ENCODE measurements around the gene PIGN. TPM values are rescaled to one million over a fixed set of nuclear protein-coding genes. Genes with fewer than 3 reads are reported as not detected.

Gene PIGN
- polyA plus RNA-seq, 1 experiment: 33.7 TPM

DNA sequence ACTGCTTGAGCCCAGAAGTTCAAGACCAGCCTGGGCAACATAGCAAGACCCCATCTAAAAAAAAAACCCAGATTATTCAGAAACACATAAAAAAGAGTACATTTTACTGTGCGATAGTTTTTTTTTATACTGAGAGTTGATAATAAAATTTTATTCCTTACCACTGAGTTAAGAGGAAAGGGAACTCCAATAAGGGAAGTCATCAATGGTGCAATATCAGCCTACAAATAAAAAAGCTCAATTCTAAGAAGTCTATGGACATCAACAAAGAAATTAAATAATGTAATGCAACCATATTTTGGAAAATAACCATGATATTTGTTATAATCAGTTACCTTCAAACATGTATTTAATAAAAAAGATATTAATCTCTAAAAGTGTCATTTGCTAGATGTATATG lies 46.6 kb downstream of the PIGN start:
- DNase-seq (ENCODE audit: low read depth, low spot score): no peak
- TF ChIP-seq, protein P1, sequence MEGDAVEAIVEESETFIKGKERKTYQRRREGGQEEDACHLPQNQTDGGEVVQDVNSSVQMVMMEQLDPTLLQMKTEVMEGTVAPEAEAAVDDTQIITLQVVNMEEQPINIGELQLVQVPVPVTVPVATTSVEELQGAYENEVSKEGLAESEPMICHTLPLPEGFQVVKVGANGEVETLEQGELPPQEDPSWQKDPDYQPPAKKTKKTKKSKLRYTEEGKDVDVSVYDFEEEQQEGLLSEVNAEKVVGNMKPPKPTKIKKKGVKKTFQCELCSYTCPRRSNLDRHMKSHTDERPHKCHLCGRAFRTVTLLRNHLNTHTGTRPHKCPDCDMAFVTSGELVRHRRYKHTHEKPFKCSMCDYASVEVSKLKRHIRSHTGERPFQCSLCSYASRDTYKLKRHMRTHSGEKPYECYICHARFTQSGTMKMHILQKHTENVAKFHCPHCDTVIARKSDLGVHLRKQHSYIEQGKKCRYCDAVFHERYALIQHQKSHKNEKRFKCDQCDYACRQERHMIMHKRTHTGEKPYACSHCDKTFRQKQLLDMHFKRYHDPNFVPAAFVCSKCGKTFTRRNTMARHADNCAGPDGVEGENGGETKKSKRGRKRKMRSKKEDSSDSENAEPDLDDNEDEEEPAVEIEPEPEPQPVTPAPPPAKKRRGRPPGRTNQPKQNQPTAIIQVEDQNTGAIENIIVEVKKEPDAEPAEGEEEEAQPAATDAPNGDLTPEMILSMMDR (IDR thresholded peaks at IDR 0.05; ENCODE audit: low read depth, low read length): no peak
- H3K9me3 ChIP-seq (ENCODE audit: control insufficient read depth, insufficient read depth, low read length): no peaks in the 10 kb centered on the region
- ChIA-PET POLR2A (no interaction called here), CTCF (interaction anchor here (1.0 to 3.1 kb wide), 4 partner anchors 9 to 819 kb away, joined by 3 to 13 read pairs (median 6); no protein-coding TSS in a partner anchor)
- H3K27ac ChIP-seq (ENCODE audit: low read depth, low read length): no peak overlapping the region
- no peak overlapping the region for H3K4me3 ChIP-seq (ENCODE audit: low read depth, low read length)
- no peaks in the 10 kb centered on the region for H3K27me3 ChIP-seq (ENCODE audit: control insufficient read depth, insufficient read depth, low read length)

DNA sequence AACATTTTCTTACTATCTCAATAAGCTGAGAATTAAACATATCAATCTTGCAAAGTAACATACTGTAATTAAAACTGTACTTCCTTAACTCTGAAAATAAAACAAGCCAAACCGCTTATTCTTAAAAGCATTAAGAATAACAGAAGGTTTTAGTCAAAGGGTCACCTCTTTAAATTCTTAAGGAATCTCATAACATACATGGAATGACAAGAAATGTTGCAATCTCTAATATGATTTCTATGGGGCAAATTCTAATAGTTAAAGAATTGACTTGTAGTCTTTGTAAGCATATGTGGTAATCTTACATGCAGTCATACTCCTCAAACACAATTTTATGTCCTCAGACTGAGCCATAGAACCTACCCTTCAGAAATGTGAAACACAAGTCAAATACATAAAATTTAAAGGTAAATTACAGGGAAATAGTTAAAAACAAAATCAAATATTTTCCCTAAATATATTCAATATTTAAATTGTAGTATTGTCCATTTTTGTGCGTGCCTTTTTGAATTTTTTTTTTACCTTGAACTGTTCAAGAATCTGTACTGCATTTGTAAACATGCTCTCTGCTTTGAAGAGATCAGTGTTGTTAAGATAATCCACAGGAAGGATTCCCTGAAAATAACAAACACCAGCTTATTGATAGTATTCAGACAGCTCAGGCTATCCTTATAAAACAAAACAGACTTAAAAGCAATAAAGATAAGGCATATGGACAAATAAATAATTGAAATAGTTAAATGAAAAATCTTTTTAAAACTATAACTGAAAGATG lies 48.2 kb downstream of the PIGN start:
- DNase-seq (ENCODE audit: low read depth, low spot score): no peak
- Histone ChIP-seq H3K27me3 (ENCODE audit: control insufficient read depth, insufficient read depth, low read length) (no peaks in the 10 kb centered on the region), H3K9me3 (ENCODE audit: control insufficient read depth, insufficient read depth, low read length) (no peaks in the 10 kb centered on the region), H3K27ac (ENCODE audit: low read depth, low read length) (no peak overlapping the region), H3K4me3 (ENCODE audit: low read depth, low read length) (no peak overlapping the region)
- TF ChIP-seq, protein P1 (IDR thresholded peaks at IDR 0.05; ENCODE audit: low read depth, low read length): no peak
- ChIA-PET POLR2A (no interaction called here), CTCF (interaction anchor here (1.1 to 3.1 kb wide), 2 partner anchors 557 kb away, joined by 3 to 13 read pairs; no protein-coding TSS in a partner anchor)

DNA sequence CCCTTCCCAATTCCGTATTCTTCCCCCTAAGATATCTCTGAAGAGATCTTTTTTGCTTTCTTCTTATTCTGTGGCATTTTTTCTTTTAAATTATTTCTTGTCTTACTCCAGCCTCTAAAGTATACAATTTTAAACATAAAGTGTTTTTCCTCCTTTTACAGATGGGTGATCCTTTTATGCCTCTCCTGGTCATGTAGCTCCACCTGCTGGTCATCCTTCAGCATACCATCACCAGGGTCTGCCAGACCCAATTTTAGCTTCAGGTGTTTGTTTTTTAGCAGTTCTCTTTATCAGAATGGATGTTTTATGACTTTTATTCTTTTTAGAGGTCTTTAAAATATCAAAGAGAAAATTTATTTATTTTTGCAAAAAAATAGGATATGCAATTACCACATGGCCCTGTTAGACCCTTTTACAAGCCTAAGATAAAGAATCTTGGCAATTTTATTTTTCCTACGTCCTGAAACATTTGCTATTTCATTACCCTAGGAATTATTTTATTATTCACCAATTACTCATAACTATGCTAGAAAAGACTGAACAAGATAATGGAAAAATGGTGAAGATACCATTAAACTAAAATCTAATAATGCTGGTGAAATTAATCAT lies 55.5 kb downstream of the PIGN start:
- Histone ChIP-seq H3K27me3 (ENCODE audit: control insufficient read depth, insufficient read depth, low read length) (no peaks in the 10 kb centered on the region), H3K27ac (ENCODE audit: low read depth, low read length) (no peak overlapping the region), H3K9me3 (ENCODE audit: control insufficient read depth, insufficient read depth, low read length) (no peaks in the 10 kb centered on the region), H3K4me3 (ENCODE audit: low read depth, low read length) (no peak overlapping the region)
- CTCF ChIA-PET: interaction anchor here (0.6 to 4.1 kb wide), 36 partner anchors 9 to 809 kb away, joined by 3 to 70 read pairs (median 4); no protein-coding TSS in a partner anchor
- POLR2A ChIA-PET: interaction anchor here (0.6 kb wide), 1 partner anchor 498 kb away, joined by 4 read pairs; no protein-coding TSS in a partner anchor
- TF ChIP-seq, protein P1 (IDR thresholded peaks at IDR 0.05; ENCODE audit: low read depth, low read length): peak; percentile 97
- no peak for DNase-seq (ENCODE audit: low read depth, low spot score)

DNA sequence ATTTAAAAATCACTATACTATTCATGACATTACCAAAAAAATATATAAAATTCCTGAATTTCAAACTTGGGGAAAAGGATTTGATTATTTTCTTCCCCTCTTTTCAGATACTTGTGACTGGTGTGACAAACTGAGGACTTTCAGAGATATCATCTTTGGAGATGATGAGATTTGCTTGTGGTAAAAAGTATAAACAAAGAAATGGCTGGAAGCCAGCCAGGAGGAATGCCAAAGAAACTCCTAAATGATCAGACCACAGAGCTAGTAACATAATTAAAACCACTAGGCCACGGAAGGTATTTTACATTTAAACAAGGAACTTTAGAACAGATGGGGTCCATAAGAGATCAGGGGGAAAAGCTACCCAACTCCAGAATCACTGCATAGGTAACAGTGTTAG lies 58.7 kb downstream of the PIGN start:
- ChIA-PET POLR2A (no interaction called here), CTCF (interaction anchor here (0.7 to 4.1 kb wide), 5 partner anchors 129 to 576 kb away, joined by 3 to 70 read pairs (median 9); no protein-coding TSS in a partner anchor)
- Histone ChIP-seq H3K4me3 (ENCODE audit: low read depth, low read length) (no peak overlapping the region), H3K9me3 (ENCODE audit: control insufficient read depth, insufficient read depth, low read length) (no peaks in the 10 kb centered on the region), H3K27me3 (ENCODE audit: control insufficient read depth, insufficient read depth, low read length) (no peaks in the 10 kb centered on the region), H3K27ac (ENCODE audit: low read depth, low read length) (no peak overlapping the region)
- TF ChIP-seq, protein P1 (IDR thresholded peaks at IDR 0.05; ENCODE audit: low read depth, low read length): no peak
- peak; percentile 11 for DNase-seq (ENCODE audit: low read depth, low spot score)

DNA sequence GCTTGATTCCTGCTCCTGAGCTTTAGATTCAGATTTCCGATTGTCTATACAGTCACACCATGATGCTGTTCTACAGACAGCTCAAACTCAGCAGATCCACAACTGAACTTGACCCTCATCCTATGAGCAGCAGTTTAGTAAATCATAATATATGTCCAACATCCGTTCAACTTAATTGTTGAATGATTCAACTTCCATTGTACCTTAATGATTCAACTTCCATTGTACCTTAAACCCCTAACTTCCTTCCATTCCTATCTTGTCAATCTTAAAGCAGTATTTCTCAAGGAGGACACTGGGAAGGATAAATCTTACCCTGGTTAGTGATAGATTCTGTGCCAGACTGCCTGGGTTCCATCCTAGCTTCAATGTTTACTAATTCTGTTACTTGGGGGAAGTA lies 60.1 kb downstream of the PIGN start:
- CTCF ChIA-PET: interaction anchor here (1.3 to 1.8 kb wide), 2 partner anchors 545 to 575 kb away, joined by 4 to 13 read pairs; no protein-coding TSS in a partner anchor
- TF ChIP-seq, protein P1 (IDR thresholded peaks at IDR 0.05; ENCODE audit: low read depth, low read length): no peak
- no peak overlapping the region for H3K4me3 ChIP-seq (ENCODE audit: low read depth, low read length)
- no peaks in the 10 kb centered on the region for H3K27me3 ChIP-seq (ENCODE audit: control insufficient read depth, insufficient read depth, low read length)
- DNase-seq (ENCODE audit: low read depth, low spot score): no peak
- no peak overlapping the region for H3K27ac ChIP-seq (ENCODE audit: low read depth, low read length)
- H3K9me3 ChIP-seq (ENCODE audit: control insufficient read depth, insufficient read depth, low read length): no peaks in the 10 kb centered on the region
- POLR2A ChIA-PET: no interaction called here

Measured in AG04450 (cell line).